PFSK-1 (cell line): ENCODE data around the gene NXPE4.

Source experiments
- REST ChIP-seq, 2 experiments: IDR thresholded peaks; 2 replicates each; pipeline versions ENCODE4 v1.6.1 to v1.8.0; 2011 to 2012; ENCODE audit warnings: low read depth in 2 of 2, low read length in 2 of 2, control low read depth in 1 of 2, inconsistent platforms in 1 of 2, mild to moderate bottlenecking in 1 of 2, moderate library complexity in 1 of 2; ENCODE audit not compliant: insufficient read depth in 1 of 2
- SIN3A ChIP-seq: IDR thresholded peaks from 2 replicates; pipeline ENCODE4 v1.6.1; 2012; ENCODE audit warnings: mild to moderate bottlenecking, low read length, moderate library complexity, borderline replicate concordance; ENCODE audit not compliant: insufficient read depth

DNA sequence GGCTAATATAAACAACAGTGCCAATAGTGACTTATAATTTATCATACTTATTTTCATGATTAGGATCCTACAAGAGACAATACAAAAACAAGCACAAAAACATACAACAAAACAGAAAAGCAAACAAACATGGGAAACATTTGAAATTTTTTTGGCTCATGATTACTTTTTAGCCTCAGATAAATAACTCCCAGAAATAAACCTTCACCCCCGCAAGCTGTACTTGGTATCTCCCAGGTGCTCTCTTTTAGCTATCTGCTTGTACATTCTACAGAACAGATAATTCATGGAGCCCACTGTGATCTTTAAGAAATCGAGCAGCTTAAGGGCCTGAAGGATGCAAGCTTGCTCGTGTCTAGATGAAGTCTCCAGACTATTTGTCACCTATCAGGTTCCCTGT is 883 bp downstream of the NXPE4 start:
- TF ChIP-seq REST (IDR thresholded peaks at IDR 0.05; ENCODE audit: insufficient read depth in 1 of 2, low read depth in 2 of 2, low read length in 2 of 2) (no peak), SIN3A (no peak)
